Spinal cord (tissue), 10 donors: ENCODE data around the gene MAN2C1. TPM values are rescaled to one million over a fixed set of nuclear protein-coding genes. Genes with fewer than 3 reads are reported as not detected.
A peak's percentile ranks its signal among the peaks of the same experiment; 100 is the strongest.
"Not testable (repeated sequence)": the region's sequence is repeated elsewhere in the genome, so short reads cannot be mapped to it uniquely, and the experiment has no call there.

Source experiments
- DNase-seq, 6 donors: peaks; one replicate each; pipeline versions ENCODE4 v3.0.0 to v3.0.0-alpha.2; 2013 to 2015; ENCODE audit warnings: low spot score in 6 of 6, low read depth in 4 of 6
- H3K27ac ChIP-seq: one replicate; pipeline ENCODE4 v1.5.1; 2013; ENCODE audit warnings: low read depth, low read length, control low read depth
- H3K27me3 ChIP-seq: one replicate; pipeline ENCODE4 v1.6.1; 2013; ENCODE audit warnings: low read length; ENCODE audit not compliant: control insufficient read depth, insufficient read depth
- H3K36me3 ChIP-seq: one replicate; pipeline ENCODE4 v1.6.1; 2013; ENCODE audit warnings: low read length; ENCODE audit not compliant: control insufficient read depth, insufficient read depth
- H3K4me1 ChIP-seq: one replicate; pipeline ENCODE4 v1.6.1; 2013; ENCODE audit warnings: low read length; ENCODE audit not compliant: control insufficient read depth, insufficient read depth
- H3K4me3 ChIP-seq: one replicate; pipeline ENCODE4 v1.5.1; 2013; ENCODE audit warnings: low read depth, low read length, control low read depth
- H3K9me3 ChIP-seq: one replicate; pipeline ENCODE4 v1.6.1; 2013; ENCODE audit warnings: low read length; ENCODE audit not compliant: control insufficient read depth, insufficient read depth
- WGBS: methylation state at CpG from one replicate; pipeline ENCODE4 v1.1.5; 2013; ENCODE audit warnings: missing lambda C conversion rate; ENCODE audit not compliant: insufficient coverage; 5-methylcytosine and 5-hydroxymethylcytosine counted together
- polyA plus RNA-seq, 2 donors: library from polyadenylated mRNA; unstranded; fragments of 120-200 nt; gene quantifications; one replicate each; pipeline ENCODE4 v1.2.1, GENCODE V29; 2013; ENCODE audit not compliant: insufficient read length in 2 of 2
- total RNA-seq, 2 donors: library from RNA; depleted of rRNA in 1 of 2; stranded (reverse); fragments of 120-200 nt in 1 of 2; fragments of >200 nt in 1 of 2; gene quantifications; one replicate each; pipeline versions ENCODE4 v1.2.3 to v1.2.4, GENCODE V29; 2013 to 2014
- donor health status: healthy.

The MAN2C1 gene
- total and polyA plus RNA-seq, 4 donors: 88.3 to 256 (median 152) TPM

GRCh38 chr15:75348034-75348561 is 20.3 kb downstream of the MAN2C1 start:
- DNase-seq: no peak
- H3K27ac ChIP-seq: no peak overlapping the region
- H3K36me3 ChIP-seq: peaks cover 15% of the 10 kb centered on the region
- H3K27me3 ChIP-seq: peaks cover 8% of the 10 kb centered on the region
- under 1% methylated on average over 43 of the region's 45 CpGs for WGBS
- H3K4me1 ChIP-seq: peaks cover 28% of the 10 kb centered on the region
- peak overlapping the region; percentile 85 for H3K4me3 ChIP-seq
- no peaks in the 10 kb centered on the region for H3K9me3 ChIP-seq

- peak in 3 of 6 donors; percentile 39 to 90 (median 83) for DNase-seq
- Histone ChIP-seq H3K9me3 (no peaks in the 10 kb centered on the region), H3K27me3 (peaks cover 8% of the 10 kb centered on the region), H3K4me1 (peaks cover 28% of the 10 kb centered on the region), H3K27ac (no peak overlapping the region), H3K36me3 (peaks cover 15% of the 10 kb centered on the region), H3K4me3 (peak overlapping the region; percentile 85)
- 0% methylated on average over 60 of the region's 65 CpGs for WGBS
Measured at GRCh38 chr15:75347222-75348033, 21.0 kb downstream of the MAN2C1 start.

GRCh38 chr15:75346796-75347221 is 21.6 kb downstream of the MAN2C1 start, which contains the start of gene NEIL1:
NEIL1 (plus strand) TSS chr15:75347039; CDS start chr15:75348906, 1,867 bp downstream.
- Histone ChIP-seq H3K9me3 (no peaks in the 10 kb centered on the region), H3K27me3 (peaks cover 8% of the 10 kb centered on the region), H3K27ac (no peak within 1 kb of the TSS), H3K4me3 (peak within 1 kb of the TSS; percentile 85), H3K4me1 (peaks cover 28% of the 10 kb centered on the region), H3K36me3 (peaks cover 10% of the 10 kb centered on the region)
- WGBS: 17% methylated on average over 18 of the region's 20 CpGs
- no peak for DNase-seq

GRCh38 chr15:75343953-75344352 is 24.5 kb downstream of the MAN2C1 start:
- DNase-seq: peak in 2 of 6 donors; percentile 31 to 58
- H3K27me3 ChIP-seq, H3K4me3 ChIP-seq, H3K9me3 ChIP-seq, H3K27ac ChIP-seq: not testable (repeated sequence)
- H3K4me1 ChIP-seq: peaks cover 23% of the 10 kb centered on the region
- WGBS: 47% methylated on average over 5 of the region's 8 CpGs
- peaks cover 21% of the 10 kb centered on the region for H3K36me3 ChIP-seq

- no peak for DNase-seq
- Histone ChIP-seq H3K27ac (no peak overlapping the region), H3K4me3 (no peak overlapping the region), H3K27me3 (no peaks in the 10 kb centered on the region), H3K4me1 (peaks cover 7% of the 10 kb centered on the region), H3K9me3 (no peaks in the 10 kb centered on the region), H3K36me3 (peaks cover 25% of the 10 kb centered on the region)
- WGBS: 85% methylated on average over 6 of the region's 6 CpGs
Measured at GRCh38 chr15:75342221-75342620, 26.2 kb downstream of the MAN2C1 start.

GRCh38 chr15:75339531-75340240 is 28.7 kb downstream of the MAN2C1 start:
- Histone ChIP-seq H3K36me3 (peaks cover 25% of the 10 kb centered on the region), H3K4me1 (peaks cover 9% of the 10 kb centered on the region), H3K27ac (no peak overlapping the region), H3K4me3 (no peak overlapping the region), H3K27me3 (no peaks in the 10 kb centered on the region), H3K9me3 (no peaks in the 10 kb centered on the region)
- 98% methylated on average over 12 of the region's 13 CpGs for WGBS
- no peak for DNase-seq

- Histone ChIP-seq H3K27ac (no peak overlapping the region), H3K4me1 (peaks cover 9% of the 10 kb centered on the region), H3K36me3 (peaks cover 25% of the 10 kb centered on the region), H3K9me3 (no peaks in the 10 kb centered on the region), H3K4me3 (no peak overlapping the region), H3K27me3 (no peaks in the 10 kb centered on the region)
- WGBS: 97% methylated on average over 7 of the region's 11 CpGs
- no peak for DNase-seq
Measured at GRCh38 chr15:75338661-75339240, 29.7 kb downstream of the MAN2C1 start.

- Histone ChIP-seq H3K4me3 (peak within 1 kb of the TSS; percentile 86), H3K36me3 (peaks cover 21% of the 10 kb centered on the region), H3K27ac (no peak within 1 kb of the TSS), H3K27me3 (no peaks in the 10 kb centered on the region), H3K4me1 (peaks cover 9% of the 10 kb centered on the region), H3K9me3 (no peaks in the 10 kb centered on the region)
- DNase-seq: peak; percentile 83 to 98 (median 90)
- WGBS: 0% methylated on average over 36 of the region's 42 CpGs
Measured at GRCh38 chr15:75335705-75336355, 32.6 kb downstream of the MAN2C1 start, which contains the start of gene COMMD4. COMMD4 (plus strand) TSS chr15:75336063; CDS start chr15:75336090, 27 bp downstream.

GRCh38 chr15:75335313-75335704 is 33.1 kb downstream of the MAN2C1 start:
- no CpG with 5 or more reads among the region's 3 CpGs for WGBS
- Histone ChIP-seq H3K27ac (no peak overlapping the region), H3K36me3 (peaks cover 20% of the 10 kb centered on the region), H3K4me1 (peaks cover 9% of the 10 kb centered on the region), H3K27me3 (no peaks in the 10 kb centered on the region), H3K4me3 (peak overlapping the region; percentile 86), H3K9me3 (no peaks in the 10 kb centered on the region)
- DNase-seq: no peak
